K562 (cell line): ENCODE data around the gene MAP3K14. TPM values are rescaled to one million over a fixed set of nuclear protein-coding genes. Genes with fewer than 3 reads are reported as not detected.

Experiments
- ARID1B ChIP-seq: fragments of 450-650 bp; IDR thresholded peaks from 2 replicates; pipeline ENCODE4 v1.6.1; 2016; ENCODE audit warnings: antibody characterized with exemption, mild to moderate bottlenecking, inconsistent platforms
- CBFA2T2 ChIP-seq: fragments of 450-650 bp; conservative IDR thresholded peaks from 2 replicates; pipeline ENCODE4 v1.6.1; 2017; ENCODE audit warnings: mild to moderate bottlenecking
- FOS ChIP-seq: IDR thresholded peaks from 3 replicates; pipeline ENCODE4 v1.6.1; 2011; ENCODE audit not compliant: insufficient read length; ENCODE audit errors: extremely low read depth
- FOSL1 ChIP-seq: fragments of 200-800 bp; sonication (Bioruptor generic); conservative IDR thresholded peaks from 2 replicates; pipeline ENCODE4 v1.6.1; 2016; ENCODE audit warnings: missing genetic modification characterization, missing compliant biosample characterization
- JUNB ChIP-seq: fragments of 450-650 bp; formaldehyde crosslinking; conservative IDR thresholded peaks from 2 replicates; pipeline ENCODE4 v1.4.0; 2020; ENCODE audit warnings: mild to moderate bottlenecking
- MAFK ChIP-seq: IDR thresholded peaks from 2 replicates; pipeline ENCODE4 v1.6.1; 2011; ENCODE audit warnings: low read length, improper control_type of control experiment
- NR2C1 ChIP-seq, 2 experiments: fragments of 450-650 bp; IDR thresholded peaks; 2 replicates each; pipeline ENCODE4 v1.6.1; 2017; ENCODE audit warnings: mild to moderate bottlenecking in 2 of 2, antibody characterized with exemption in 1 of 2, inconsistent platforms in 1 of 2, missing compliant biosample characterization in 1 of 2, missing genetic modification characterization in 1 of 2
- SMAD1 ChIP-seq: fragments of 150-350 bp; IDR thresholded peaks from 2 replicates; pipeline ENCODE4 v1.6.1; 2014; ENCODE audit warnings: low read length, low read depth; ENCODE audit not compliant: partially characterized antibody
- SOX6 ChIP-seq: fragments of 450-650 bp; IDR thresholded peaks from 2 replicates; pipeline ENCODE4 v1.6.1; 2014; ENCODE audit warnings: mild to moderate bottlenecking
- SREBF1 ChIP-seq: fragments of 150-350 bp; IDR thresholded peaks from 2 replicates; pipeline ENCODE4 v1.6.1; 2014; ENCODE audit warnings: antibody characterized with exemption, low read depth, low read length, borderline replicate concordance
- TAF9B ChIP-seq: fragments of 450-650 bp; IDR thresholded peaks from 2 replicates; pipeline ENCODE4 v1.6.1; 2018; ENCODE audit warnings: mild to moderate bottlenecking; ENCODE audit not compliant: partially characterized antibody
- TCF3 ChIP-seq: sonication (generic); formaldehyde crosslinking; IDR thresholded peaks from 2 replicates; pipeline ENCODE4 v1.4.0; 2020; ENCODE audit warnings: mild to moderate bottlenecking, missing genetic modification reagents
- ZEB2 ChIP-seq: fragments of 450-650 bp; IDR thresholded peaks from 2 replicates; pipeline ENCODE4 v1.6.1; 2016
- ZNF232 ChIP-seq: sonication (generic); formaldehyde crosslinking; IDR thresholded peaks from 2 replicates; pipeline ENCODE4 v1.8.0; 2022; ENCODE audit warnings: mild to moderate bottlenecking, missing genetic modification reagents
- ZNF316 ChIP-seq: fragments of 450-650 bp; IDR thresholded peaks from 2 replicates; pipeline ENCODE4 v1.6.1; 2016
- ZNF318 ChIP-seq, 2 experiments: fragments of 450-650 bp; IDR thresholded peaks; 2 replicates each; pipeline ENCODE4 v1.6.1; 2016; ENCODE audit warnings: mild to moderate bottlenecking in 2 of 2, borderline replicate concordance in 1 of 2, low read depth in 1 of 2, moderate library complexity in 1 of 2
- polyA plus RNA-seq, 8 experiments: library from polyadenylated mRNA; depleted of rRNA in 4 of 8; stranded (reverse) in 5 of 8; unstranded in 3 of 8; fragments of >200 nt; fragmentation: Nextera tagmentation in 2 of 8; fragmentation: Illumina TruSeq in 1 of 8; extraction: Ambion mirVana in 2 of 8; extraction: Trizol in 1 of 8; gene quantifications; 2 replicates each; pipeline versions ENCODE4 v1.2.1 to v1.2.3, GENCODE V29; 2011 to 2014; ENCODE audit warnings: inconsistent platforms in 1 of 8, missing spikeins in 1 of 8
- total RNA-seq, 7 experiments: library from RNA; depleted of rRNA in 6 of 7; stranded (reverse); fragments of >200 nt in 6 of 7; fragmentation: Illumina TruSeq in 2 of 7; extraction: Trizol in 2 of 7; gene quantifications; 2 replicates each; pipeline versions ENCODE4 v1.2.1 to v1.2.3, GENCODE V29; 2011 to 2021; ENCODE audit warnings: low replicate concordance in 1 of 7
- TF ChIP-seq, protein P1 (sequence below), 2 experiments: fragments of 450-650 bp; conservative IDR thresholded peaks; 2 replicates each; pipeline ENCODE4 v1.6.1; 2017; ENCODE audit warnings: mild to moderate bottlenecking in 2 of 2, moderate library complexity in 2 of 2
- TF ChIP-seq, protein P2 (sequence below), 2 experiments: fragments of 450-650 bp in 1 of 2; sonication (generic) in 1 of 2; formaldehyde crosslinking in 1 of 2; IDR thresholded peaks in 1 of 2; conservative IDR thresholded peaks in 1 of 2; 2 replicates each; pipeline versions ENCODE4 v1.6.1 to v1.8.1; 2016 to 2023; ENCODE audit warnings: mild to moderate bottlenecking in 2 of 2, moderate library complexity in 2 of 2, inconsistent platforms in 1 of 2, missing genetic modification reagents in 1 of 2

Gene MAP3K14
- total and polyA plus RNA-seq, 9 of the 15 experiments (the other 6 are each of a cell fraction or from before 2014, with no cell fraction given) = 0.45 to 8.7 (median 3.2) TPM

GRCh38 chr17:45320931-45321461 lies 4.2 kb upstream of the MAP3K14 start (continued):
- TF ChIP-seq, protein P1, sequence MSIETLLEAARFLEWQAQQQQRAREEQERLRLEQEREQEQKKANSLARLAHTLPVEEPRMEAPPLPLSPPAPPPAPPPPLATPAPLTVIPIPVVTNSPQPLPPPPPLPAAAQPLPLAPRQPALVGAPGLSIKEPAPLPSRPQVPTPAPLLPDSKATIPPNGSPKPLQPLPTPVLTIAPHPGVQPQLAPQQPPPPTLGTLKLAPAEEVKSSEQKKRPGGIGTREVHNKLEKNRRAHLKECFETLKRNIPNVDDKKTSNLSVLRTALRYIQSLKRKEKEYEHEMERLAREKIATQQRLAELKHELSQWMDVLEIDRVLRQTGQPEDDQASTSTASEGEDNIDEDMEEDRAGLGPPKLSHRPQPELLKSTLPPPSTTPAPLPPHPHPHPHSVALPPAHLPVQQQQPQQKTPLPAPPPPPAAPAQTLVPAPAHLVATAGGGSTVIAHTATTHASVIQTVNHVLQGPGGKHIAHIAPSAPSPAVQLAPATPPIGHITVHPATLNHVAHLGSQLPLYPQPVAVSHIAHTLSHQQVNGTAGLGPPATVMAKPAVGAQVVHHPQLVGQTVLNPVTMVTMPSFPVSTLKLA (conservative IDR thresholded peaks at IDR 0.05) = peak in 1 of 2 experiments; percentile 29; a peak in 1 of 4 replicates
- TF ChIP-seq NR2C1 (IDR thresholded peaks at IDR 0.05) (no peak), NR2C1 (tag; IDR thresholded peaks at IDR 0.05) (no peak), FOSL1 (tag) (peak; percentile 98), TCF3 (CRISPR knock-in tag) (peak; percentile 51), ZNF318 (IDR thresholded peaks at IDR 0.05; ENCODE audit: borderline replicate concordance in 1 of 2, low read depth in 1 of 2) (peak in 1 of 2 experiments; percentile 72; a peak in 1 of 4 replicates), ZNF316 (peak; percentile 98), JUNB (CRISPR knock-in tag) (peak; percentile 80; the same call in 1 of the 2 replicates), ZNF232 (CRISPR knock-in tag) (no peak), SREBF1 (no peak), ARID1B (peak; percentile 90), MAFK (peak; percentile 85), TAF9B (no peak), CBFA2T2 (peak; percentile 47), FOS (peak; percentile 66), SOX6 (peak; percentile 59; the same call in 1 of the 2 replicates), SMAD1 (no peak), ZEB2 (0 out of 2 replicates have a peak, but pooled peaks have one; percentile 18)
- TF ChIP-seq, protein P2, sequence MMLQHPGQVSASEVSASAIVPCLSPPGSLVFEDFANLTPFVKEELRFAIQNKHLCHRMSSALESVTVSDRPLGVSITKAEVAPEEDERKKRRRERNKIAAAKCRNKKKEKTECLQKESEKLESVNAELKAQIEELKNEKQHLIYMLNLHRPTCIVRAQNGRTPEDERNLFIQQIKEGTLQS (IDR thresholded peaks at IDR 0.05) = peak; percentile 98
- TF ChIP-seq, protein P2 (CRISPR knock-in tag; conservative IDR thresholded peaks at IDR 0.05) = peak; percentile 78; the same call in 1 of the 2 replicates
